GM12892 (cell line): ENCODE results near the gene RNF44.
"Not testable (repeated sequence)": the region's sequence is repeated elsewhere in the genome, so short reads cannot be mapped to it uniquely, and the experiment has no call there.

Experiments used
- DNase-seq: peaks from one replicate; pipeline ENCODE4 v3.0.0; 2011; ENCODE audit not compliant: insufficient read length
- FAIRE-seq: peaks from 2 replicates; lab custom pipeline; 2011; peaks lifted over from hg19 to GRCh38; lab: Jason Lieb, UNC
- POLR2A ChIP-seq: IDR thresholded peaks from 2 replicates; pipeline ENCODE4 v1.6.1; 2011; ENCODE audit warnings: low read depth, low read length, control low read depth
- POLR2AphosphoS5 ChIP-seq: IDR thresholded peaks from 2 replicates; pipeline ENCODE4 v1.6.1; 2011; ENCODE audit warnings: low read depth, low read length, control low read depth
- TAF1 ChIP-seq: IDR thresholded peaks from 2 replicates; pipeline ENCODE4 v1.6.1; 2011; ENCODE audit warnings: low read depth, mild to moderate bottlenecking, control low read depth, low read length, borderline replicate concordance

RNF44 gene

DNA sequence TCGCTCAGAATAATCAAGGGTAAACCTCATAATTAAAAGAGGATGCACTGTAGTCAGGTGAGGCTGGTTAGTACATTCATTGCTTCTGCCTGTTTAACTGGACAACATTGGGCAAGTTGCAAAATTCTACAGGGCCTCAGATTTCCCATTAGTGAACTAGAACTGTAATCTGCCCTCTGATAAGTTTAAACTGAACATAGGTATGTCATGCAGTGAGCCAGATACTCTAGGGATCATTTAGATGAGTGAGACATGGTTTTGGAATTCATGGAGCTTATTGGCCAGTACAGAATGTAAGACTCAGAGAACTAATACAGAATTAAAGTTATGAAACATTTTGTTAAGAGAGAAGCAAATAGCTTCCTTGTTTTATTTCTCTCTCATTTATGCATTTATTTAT, 35.9 kb downstream of the RNF44 start:
- FAIRE-seq, result no peak
- DNase-seq, result no peak
- TF ChIP-seq TAF1 (no peak), POLR2AphosphoS5 (no peak), POLR2A (no peak)

DNA sequence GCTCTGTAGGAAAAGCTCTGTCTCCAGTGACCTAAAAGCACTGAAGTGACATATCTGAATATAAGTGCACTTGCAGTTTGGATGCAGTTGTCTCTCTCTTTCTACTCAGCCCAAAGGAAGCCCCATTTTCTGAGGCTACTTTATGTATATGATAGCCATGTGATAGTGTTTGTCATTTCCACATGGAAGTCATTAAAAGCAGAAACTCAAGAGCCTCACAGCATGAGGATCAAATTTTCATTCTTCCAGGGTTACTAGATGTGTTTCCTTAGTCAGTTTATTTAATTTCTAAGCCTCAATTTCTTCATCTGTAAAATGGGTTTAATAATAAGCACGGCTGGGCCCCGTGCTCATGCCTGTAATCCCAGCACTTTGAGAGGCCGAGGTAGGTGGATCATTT, 36.7 kb downstream of the RNF44 start:
- TF ChIP-seq TAF1 (no peak), POLR2AphosphoS5 (no peak), POLR2A (no peak)
- DNase-seq, result no peak
- no peak for FAIRE-seq

DNA sequence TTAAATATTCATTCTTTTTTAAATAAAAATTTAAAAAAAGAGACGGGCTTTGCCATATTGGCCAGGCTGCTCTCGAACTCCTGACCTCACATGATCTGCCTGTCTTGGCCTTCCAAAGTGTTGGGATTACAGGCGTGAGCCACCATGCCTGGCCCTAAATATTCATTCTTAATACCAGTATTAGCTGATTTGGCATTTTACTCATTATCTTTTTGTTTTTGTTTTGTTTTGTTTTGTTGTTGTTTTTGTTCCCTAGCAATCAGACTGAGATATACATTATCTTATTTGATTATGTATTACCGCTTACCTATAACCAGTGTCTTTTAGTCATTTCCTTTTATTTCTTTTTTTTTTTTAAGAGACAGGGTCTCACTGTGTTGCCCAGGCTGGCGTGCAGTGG, 37.9 kb downstream of the RNF44 start:
- TF ChIP-seq POLR2AphosphoS5, result no peak
- TF ChIP-seq POLR2A, result no peak
- no peak for TF ChIP-seq TAF1
- DNase-seq, result no peak
- FAIRE-seq, result no peak

DNA sequence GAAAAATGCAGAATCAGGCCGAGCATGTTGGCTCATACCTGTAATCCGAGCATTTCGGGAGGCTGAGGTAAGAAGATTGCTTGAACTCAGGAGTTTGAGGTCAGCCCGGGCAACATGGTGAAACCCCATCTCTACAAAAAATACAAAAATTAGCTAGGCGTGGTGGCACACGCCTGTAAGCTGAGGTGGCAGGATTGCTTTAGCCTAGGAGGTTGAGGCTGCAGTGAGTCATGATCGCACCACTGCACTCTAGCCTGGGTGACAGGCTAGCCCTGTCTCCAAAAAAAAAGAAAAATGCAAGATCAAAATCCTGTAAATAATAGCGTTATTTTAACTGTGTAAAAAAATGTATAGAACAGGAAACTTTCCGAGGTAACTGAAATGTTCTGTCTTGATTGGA, 39.4 kb downstream of the RNF44 start:
- FAIRE-seq (no peak), DNase-seq (no peak)
- no peak for TF ChIP-seq POLR2AphosphoS5
- TF ChIP-seq TAF1, result no peak
- no peak for TF ChIP-seq POLR2A

DNA sequence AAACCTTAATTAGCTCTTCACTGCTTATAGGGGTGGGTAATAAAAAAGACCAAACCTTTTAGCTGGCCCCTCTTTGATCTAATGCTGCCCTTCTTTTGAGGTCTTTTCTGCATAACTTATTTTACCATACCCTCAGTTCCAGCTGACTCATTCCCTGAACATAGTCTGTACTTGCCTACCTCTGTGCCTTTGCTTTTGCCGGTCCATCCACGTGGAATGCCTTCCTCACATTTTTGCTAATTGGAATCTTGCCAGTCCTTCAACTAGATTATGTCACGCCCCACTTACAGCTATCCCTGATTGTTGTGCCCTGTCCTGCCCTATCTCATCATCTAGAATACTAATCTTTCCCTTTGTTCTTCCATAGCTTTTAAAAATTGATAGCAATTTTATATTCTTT, 44.8 kb downstream of the RNF44 start:
- TF ChIP-seq POLR2A (no peak), POLR2AphosphoS5 (no peak), TAF1 (no peak)
- no peak for FAIRE-seq
- DNase-seq, result no peak

DNA sequence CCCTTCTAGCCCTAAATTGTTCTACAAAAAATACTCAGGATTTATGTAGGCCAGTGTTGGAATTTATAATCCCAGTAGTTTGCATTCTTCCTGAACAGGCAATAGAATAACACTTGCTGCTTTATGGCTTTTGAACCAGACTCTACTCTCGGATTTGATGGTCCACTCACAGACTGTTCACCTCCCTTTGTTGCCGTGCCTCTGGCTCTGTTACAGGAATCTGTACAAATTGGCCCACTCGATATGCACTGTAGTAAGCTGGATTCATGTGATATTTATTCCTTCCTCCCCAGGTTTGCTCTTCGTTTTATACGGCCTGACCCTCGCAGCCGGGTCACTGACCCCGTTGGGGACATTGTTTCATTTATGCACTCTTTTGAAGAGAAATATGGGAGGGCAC, 45.3 kb downstream of the RNF44 start:
- DNase-seq (no peak), FAIRE-seq (no peak)
- no peak for TF ChIP-seq TAF1
- no peak for TF ChIP-seq POLR2AphosphoS5
- TF ChIP-seq POLR2A, result no peak

DNA sequence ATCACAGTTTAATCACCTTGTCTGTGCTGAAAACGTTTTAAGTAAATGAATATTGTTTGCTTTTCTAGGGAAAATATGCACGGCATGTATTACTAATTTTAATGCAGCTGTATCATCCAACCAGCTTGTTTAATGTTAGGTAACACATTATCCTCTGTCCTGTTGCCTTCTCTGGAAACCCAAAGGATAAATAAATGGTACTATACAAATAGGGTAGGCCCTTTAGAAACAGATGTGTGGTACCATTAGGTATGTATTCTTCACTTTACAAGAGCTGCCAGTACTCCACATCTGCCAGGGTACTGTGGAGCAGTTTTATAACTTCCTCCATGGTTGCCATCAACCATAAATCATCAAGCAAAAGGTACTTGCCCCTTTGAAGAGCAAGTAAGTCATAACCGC, 46.1 kb downstream of the RNF44 start:
- DNase-seq, result no peak
- FAIRE-seq, result no peak
- TF ChIP-seq TAF1 (no peak), POLR2A (no peak), POLR2AphosphoS5 (no peak)

DNA sequence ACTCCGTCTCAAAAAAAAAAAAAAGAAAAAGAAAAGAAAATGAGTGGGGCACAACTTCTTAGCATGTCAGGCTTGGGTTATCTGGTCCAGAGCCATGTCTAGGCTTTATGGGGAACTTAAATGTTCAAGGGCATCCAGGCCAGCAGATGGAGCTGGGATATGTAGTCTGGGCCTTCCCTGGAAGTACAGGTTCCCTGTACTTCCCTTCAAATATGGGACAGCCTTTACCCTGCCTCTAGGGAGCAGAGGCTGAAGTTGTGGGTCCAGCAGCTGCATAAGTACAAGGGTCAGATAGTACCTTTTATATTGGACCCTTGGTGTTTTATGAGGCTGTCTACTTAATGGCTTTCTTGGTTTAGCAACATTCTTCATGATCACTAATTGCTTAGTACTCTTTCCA, 46.9 kb downstream of the RNF44 start:
- DNase-seq (no peak), FAIRE-seq (no peak)
- TF ChIP-seq POLR2A, result no peak
- no peak for TF ChIP-seq TAF1

DNA sequence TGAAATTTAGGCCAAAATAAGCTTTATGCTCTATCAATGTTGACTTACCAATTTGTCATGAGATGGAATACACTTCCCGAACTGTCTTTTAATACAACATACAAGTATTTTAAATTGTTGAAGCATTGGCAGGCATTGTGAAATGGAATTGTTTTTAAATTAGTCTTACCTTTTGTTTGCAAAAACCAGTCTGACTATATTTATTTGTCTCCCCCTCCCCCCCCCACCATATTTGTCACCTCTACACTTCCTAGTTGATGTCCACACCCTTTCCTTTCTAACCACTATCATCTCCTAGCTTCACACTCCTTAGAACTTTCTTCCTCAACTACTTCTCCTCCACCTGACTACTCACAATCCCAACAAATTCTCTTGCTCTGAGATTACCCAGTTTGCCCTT, 48.1 kb downstream of the RNF44 start:
- DNase-seq, result no peak
- no peak for FAIRE-seq

DNA sequence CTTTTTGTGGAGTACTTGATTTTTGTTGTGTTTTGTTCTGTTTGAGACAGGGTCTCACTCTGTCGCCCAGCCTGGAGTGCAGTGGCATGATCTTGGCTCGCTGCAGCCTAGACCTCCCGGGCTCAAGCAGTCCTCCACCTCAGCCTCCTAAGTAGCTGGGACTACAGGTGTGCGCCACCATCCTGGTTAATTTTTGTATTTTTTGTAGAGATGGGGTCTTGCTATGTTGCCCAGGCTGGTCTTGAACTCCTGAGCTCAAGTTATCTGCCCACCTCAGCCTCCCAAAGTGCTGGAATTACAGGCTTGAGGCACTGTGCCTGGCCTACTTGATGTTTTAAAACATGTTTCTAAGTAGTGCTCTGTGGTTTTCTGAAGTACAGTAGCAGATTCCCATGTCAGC, 50.0 kb downstream of the RNF44 start:
- FAIRE-seq, DNase-seq: not testable (repeated sequence)

More for the DNA sequence above, 48.1 kb downstream of the RNF44 start:
- TF ChIP-seq TAF1, result no peak
- no peak for TF ChIP-seq POLR2AphosphoS5
- no peak for TF ChIP-seq POLR2A

DNA sequence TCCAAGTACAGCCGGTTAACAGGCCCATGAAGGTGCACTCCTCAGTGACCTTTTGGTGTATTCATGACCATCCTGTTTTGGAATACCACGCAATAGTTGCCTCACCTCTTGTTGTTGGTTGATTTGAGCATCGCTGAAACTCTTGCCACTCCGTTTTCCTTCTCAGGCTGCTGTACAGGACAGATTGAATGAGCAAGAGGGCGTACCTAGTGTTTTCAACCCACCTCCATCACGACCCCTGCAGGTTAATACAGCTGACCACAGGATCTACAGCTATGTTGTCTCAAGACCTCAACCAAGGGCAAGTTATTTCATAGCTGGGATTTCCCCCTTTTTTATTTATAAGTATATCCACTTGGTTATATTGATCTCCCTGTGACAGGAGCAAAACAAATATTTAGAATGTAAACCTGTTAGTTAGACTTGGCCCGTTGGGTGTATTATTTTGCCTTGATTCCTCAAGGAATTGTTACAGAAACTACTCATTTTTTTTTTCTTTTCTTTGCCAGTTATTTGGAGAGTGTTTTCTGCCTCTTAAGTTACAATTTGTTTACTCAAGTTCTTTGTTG, 50.9 kb downstream of the RNF44 start:
- DNase-seq (no peak), FAIRE-seq (no peak)
- TF ChIP-seq POLR2A (no peak), TAF1 (no peak), POLR2AphosphoS5 (no peak)

DNA sequence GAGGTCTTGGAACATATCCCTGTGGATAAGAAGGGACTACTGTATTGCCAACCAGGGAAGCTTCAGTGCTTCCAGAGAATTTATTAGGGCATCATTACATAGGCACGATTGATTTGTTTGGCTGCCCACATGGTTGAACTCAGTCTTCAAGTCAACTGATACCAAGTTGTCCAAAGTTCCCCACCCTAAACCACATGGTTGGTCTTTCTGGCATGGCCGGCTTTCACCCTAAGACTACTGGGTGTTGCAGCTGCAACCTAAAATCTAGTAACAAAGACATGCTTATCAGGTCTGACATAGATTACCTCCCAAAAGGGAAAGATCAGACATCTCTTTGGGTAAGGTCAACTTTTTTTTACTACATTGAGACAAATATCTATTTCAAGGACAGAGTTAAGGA, 52.0 kb downstream of the RNF44 start:
- no peak for TF ChIP-seq TAF1
- no peak for TF ChIP-seq POLR2AphosphoS5
- no peak for FAIRE-seq
- DNase-seq, result no peak

DNA sequence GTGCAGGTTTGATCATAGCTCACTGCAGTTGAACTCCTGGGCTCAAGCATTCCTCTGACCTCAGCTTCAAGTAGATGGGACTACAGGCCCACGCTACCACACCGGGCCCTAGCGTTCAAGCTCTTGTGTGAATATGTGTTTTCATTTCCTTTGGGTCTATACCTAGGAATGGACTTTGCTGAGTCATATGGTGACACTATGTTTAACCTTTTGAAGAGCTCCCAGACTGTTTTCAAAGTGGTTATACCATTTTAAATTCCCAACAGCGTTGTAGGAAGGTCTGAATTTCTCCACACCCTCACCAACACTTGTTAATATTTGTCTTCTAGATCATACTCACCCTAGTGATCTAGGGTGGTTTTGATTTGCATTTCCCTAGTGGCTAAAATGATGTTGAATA, 55.5 kb downstream of the RNF44 start:
- DNase-seq, result no peak
- TF ChIP-seq POLR2AphosphoS5 (no peak), POLR2A (no peak), TAF1 (no peak)
- FAIRE-seq, result no peak
